Skeletal muscle cell (primary cell): ENCODE results near the gene EAF2.

Source experiments
- DNase-seq: peaks from one replicate; pipeline ENCODE4 v3.0.0-alpha.2; 2010; ENCODE audit warnings: low read depth
- H3K4me3 ChIP-seq: 2 replicates; pipeline ENCODE4 v1.5.1; 2011; ENCODE audit warnings: low read depth, mild to moderate bottlenecking, control low read depth, low read length, moderate library complexity

Gene EAF2

DNA sequence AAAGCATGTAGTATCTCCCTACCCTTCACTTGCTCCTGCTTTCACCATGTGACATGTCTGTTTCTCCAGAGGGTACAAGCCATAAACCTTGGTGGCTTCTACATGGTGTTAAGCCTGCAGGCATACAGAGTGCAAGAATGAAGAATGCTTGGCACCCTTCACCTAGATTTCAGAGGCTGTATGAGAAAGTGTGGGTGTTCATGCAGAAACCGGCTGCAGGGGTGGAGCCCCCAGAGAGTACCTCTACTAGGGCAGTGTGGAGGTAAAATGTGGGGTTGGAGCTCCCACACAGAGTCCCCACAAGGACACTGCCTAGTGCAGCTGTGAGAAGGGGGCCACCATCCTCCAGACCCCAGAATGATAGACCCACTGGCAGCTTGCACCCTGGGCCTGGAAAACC is 91.4 kb downstream of the EAF2 start:
- H3K4me3 ChIP-seq, result no peak overlapping the region
- DNase-seq, result no peak
